Mononuclear cell (primary cell): ENCODE data around the gene JRKL. TPM values are rescaled to one million over a fixed set of nuclear protein-coding genes. Genes with fewer than 3 reads are reported as not detected.

ENCODE experiments used
- H3K27me3 ChIP-seq: 2 replicates; pipeline ENCODE4 v1.6.0; 2011; ENCODE audit warnings: low read length, control low read depth; ENCODE audit not compliant: insufficient read depth
- H3K4me1 ChIP-seq: 2 replicates; pipeline ENCODE4 v1.5.1; 2011; ENCODE audit warnings: mild to moderate bottlenecking, low read length, control low read depth; ENCODE audit not compliant: insufficient read depth
- H3K4me3 ChIP-seq: 2 replicates; pipeline ENCODE4 v1.5.1; 2011; ENCODE audit warnings: mild to moderate bottlenecking, low read length, moderate library complexity
- H3K9me3 ChIP-seq: 2 replicates; pipeline ENCODE4 v1.5.1; 2011; ENCODE audit warnings: low read depth, mild to moderate bottlenecking, control low read depth, low read length
- total RNA-seq: library from RNA; depleted of rRNA; stranded (reverse); fragments of >200 nt; gene quantifications from one replicate; pipeline ENCODE4 v1.2.3, GENCODE V29; 2012

The JRKL gene
- 3.4 TPM for total RNA-seq

GRCh38 chr11:96389720-96390487 is at the start of gene JRKL, which contains the start of gene CCDC82:
JRKL (plus strand) TSS chr11:96390013; CDS start chr11:96390650, 637 bp downstream.
CCDC82 (minus strand) TSS chr11:96389912; CDS start chr11:96384747, 5,165 bp downstream.
- no peaks in the 10 kb centered on the region for H3K27me3 ChIP-seq
- H3K4me3 ChIP-seq: peak within 1 kb of the TSS; percentile 81
- H3K9me3 ChIP-seq: no peaks in the 10 kb centered on the region
- peaks cover 18% of the 10 kb centered on the region for H3K4me1 ChIP-seq

DNA sequence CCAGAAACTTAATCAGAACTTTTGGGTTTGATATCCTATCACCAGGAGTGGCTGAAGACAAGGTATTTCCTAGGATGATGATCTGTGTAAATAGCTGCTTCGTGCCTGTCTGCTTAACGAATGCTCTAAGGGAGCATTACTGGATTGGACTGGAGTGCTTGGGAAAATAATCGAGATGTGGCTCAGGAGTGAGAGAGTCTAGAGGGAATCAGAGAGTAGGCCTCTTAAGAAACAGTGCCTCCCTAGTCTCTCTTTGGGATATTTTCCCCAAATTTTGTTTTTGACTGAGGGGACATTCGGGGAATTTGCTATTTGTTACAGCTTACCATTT is 49.3 kb upstream of the JRKL start:
- H3K27me3 ChIP-seq: no peaks in the 10 kb centered on the region
- H3K4me3 ChIP-seq: peak overlapping the region; percentile 99
- no peaks in the 10 kb centered on the region for H3K9me3 ChIP-seq
- peaks cover 53% of the 10 kb centered on the region for H3K4me1 ChIP-seq

GRCh38 chr11:96341211-96342013 is 48.4 kb upstream of the JRKL start:
- Histone ChIP-seq H3K9me3 (no peaks in the 10 kb centered on the region), H3K4me1 (peaks cover 50% of the 10 kb centered on the region), H3K27me3 (no peaks in the 10 kb centered on the region), H3K4me3 (peak overlapping the region; percentile 99)

DNA sequence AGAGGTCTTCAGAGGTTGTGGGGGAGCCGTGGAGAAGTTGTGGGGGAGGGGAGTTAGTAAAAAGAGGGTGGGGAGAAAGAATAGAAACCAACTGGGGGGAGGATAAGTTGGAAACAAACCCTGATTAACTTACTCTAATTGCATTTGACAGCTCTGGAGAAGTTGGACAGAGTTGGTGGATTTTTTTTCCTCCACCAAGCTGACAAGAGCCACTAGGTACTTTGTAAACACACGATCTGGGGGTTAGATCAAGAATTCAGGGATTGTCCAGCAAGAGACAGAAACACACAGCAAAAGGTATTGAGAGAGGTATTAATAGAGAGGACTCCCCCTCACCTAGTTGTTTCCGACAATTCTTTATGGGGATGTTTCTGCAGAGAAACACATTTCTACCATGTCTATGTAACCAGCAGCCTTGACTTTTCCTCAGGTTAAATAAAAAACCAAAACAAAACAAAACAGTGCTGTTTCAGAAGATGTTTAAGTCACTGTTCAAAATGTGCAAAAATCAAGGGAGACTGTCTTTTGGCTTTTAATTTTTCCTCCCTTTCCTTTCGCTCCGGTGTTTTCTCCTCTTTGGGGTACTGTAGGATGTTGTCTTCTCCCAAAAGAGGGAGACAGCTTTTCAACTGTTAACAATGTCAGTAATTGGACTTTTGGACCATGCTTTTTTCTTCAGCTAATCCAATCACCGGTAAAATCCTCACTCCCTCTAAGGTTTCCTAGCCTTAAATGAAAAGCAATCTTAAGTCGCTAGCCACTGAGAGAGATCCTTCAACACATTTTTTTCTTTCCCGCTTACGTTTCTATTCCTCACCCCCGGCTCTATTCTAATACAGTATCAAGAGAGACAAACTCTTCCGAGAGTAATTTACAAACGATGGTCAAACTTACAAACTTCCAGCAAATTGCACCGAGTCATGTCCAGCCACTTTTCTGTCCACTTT is 47.5 kb upstream of the JRKL start:
- Histone ChIP-seq H3K4me1 (peaks cover 48% of the 10 kb centered on the region), H3K9me3 (no peaks in the 10 kb centered on the region), H3K27me3 (no peaks in the 10 kb centered on the region), H3K4me3 (peak overlapping the region; percentile 99)

DNA sequence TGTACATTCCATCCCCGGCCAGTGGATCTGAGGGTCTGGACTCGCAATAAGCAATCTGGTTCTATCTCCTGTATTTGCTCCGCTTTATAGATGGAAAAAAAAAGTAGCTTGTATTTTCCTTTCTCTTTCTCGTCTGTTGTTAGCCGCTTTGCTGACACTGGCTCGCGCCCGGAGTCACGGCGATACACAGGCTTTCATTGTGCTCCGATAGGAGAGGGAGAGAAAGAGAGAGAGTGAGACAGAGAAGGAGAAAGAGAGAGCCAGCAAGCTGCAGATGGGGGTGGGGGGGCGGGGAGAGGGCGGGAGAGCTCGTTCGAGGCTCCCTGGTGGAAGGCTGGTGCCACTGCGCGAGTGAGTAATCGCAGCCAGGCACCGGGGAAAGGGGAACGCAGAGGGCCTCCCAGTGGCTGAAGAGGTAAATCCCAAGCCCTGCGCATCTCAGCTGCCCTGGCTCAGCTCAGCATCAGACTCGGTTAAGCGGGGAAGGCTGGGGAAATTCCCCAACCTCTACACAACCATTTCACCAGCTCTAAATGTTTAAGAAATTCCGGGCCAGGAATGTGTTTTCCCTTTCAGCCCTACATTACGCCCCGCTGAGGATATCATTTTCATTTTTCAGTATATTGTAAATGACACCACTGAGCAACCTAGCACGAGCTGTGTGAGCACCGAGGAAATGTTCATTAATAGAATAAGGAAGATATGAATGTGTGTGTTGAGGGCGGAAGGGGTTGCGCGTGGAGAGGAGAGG is 46.7 kb upstream of the JRKL start, which contains the start of gene MAML2:
Gene MAML2 (minus strand): TSS at position 235 of the 751 bp plus-strand sequence. CDS start 1,300 bp downstream, outside the sequence.
- H3K4me3 ChIP-seq: peak within 1 kb of the TSS; percentile 99
- H3K4me1 ChIP-seq: peaks cover 40% of the 10 kb centered on the region
- no peaks in the 10 kb centered on the region for H3K9me3 ChIP-seq
- H3K27me3 ChIP-seq: no peaks in the 10 kb centered on the region

- H3K27me3 ChIP-seq: no peaks in the 10 kb centered on the region
- H3K9me3 ChIP-seq: no peaks in the 10 kb centered on the region
- H3K4me1 ChIP-seq: no peaks in the 10 kb centered on the region
- no peak overlapping the region for H3K4me3 ChIP-seq
Measured at GRCh38 chr11:96356848-96357247, 33.0 kb upstream of the JRKL start.

- H3K9me3 ChIP-seq: no peaks in the 10 kb centered on the region
- no peaks in the 10 kb centered on the region for H3K27me3 ChIP-seq
- H3K4me1 ChIP-seq: no peaks in the 10 kb centered on the region
- no peak overlapping the region for H3K4me3 ChIP-seq
Measured at GRCh38 chr11:96357794-96358193, 32.0 kb upstream of the JRKL start.

DNA sequence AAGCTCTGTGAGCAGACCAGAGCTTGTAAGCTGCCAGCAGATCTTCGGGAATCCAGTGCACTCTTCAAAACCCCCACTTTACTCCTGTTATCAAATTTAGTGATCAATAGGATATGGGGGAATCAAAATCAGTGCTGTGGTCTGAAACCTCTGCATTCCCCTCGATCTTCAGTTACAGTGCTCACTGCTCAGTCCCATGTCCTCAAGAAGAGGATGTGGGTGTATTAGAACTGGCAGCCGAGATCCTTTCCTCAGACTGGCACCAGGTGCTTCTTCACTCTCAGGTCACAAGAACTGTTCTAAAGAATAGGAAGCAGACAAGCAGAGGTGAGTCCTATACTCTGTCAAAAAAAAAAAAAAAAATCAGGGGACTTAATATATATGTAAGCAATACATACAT is 31.5 kb upstream of the JRKL start:
- Histone ChIP-seq H3K4me3 (no peak overlapping the region), H3K27me3 (no peaks in the 10 kb centered on the region), H3K9me3 (no peaks in the 10 kb centered on the region), H3K4me1 (no peaks in the 10 kb centered on the region)

GRCh38 chr11:96361778-96362177 is 28.0 kb upstream of the JRKL start:
- Histone ChIP-seq H3K4me3 (no peak overlapping the region), H3K9me3 (no peaks in the 10 kb centered on the region), H3K4me1 (no peaks in the 10 kb centered on the region), H3K27me3 (no peaks in the 10 kb centered on the region)

DNA sequence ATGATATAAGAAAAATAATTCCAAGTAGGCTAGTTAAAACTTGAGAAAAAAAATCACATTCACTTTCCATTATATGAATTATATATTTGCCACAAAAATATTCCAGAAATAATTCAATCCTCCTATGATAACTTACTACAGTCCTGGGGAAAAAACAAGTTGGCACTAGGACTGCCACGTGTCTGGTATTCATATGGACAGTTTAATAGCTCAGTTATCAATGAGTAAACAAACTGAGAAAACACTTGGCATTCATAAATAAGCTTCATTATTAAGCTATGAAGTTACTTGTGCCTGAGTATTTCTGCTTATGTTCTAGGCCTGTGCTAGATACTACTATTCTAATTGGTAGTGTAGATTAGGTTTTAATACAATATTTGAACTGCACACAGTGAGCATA is 24.3 kb upstream of the JRKL start:
- Histone ChIP-seq H3K4me3 (no peak overlapping the region), H3K9me3 (no peaks in the 10 kb centered on the region), H3K4me1 (peaks cover 6% of the 10 kb centered on the region), H3K27me3 (no peaks in the 10 kb centered on the region)

- H3K4me1 ChIP-seq: peaks cover 6% of the 10 kb centered on the region
- no peaks in the 10 kb centered on the region for H3K9me3 ChIP-seq
- H3K4me3 ChIP-seq: no peak overlapping the region
- H3K27me3 ChIP-seq: no peaks in the 10 kb centered on the region
Measured at GRCh38 chr11:96366024-96366423, 23.8 kb upstream of the JRKL start.

DNA sequence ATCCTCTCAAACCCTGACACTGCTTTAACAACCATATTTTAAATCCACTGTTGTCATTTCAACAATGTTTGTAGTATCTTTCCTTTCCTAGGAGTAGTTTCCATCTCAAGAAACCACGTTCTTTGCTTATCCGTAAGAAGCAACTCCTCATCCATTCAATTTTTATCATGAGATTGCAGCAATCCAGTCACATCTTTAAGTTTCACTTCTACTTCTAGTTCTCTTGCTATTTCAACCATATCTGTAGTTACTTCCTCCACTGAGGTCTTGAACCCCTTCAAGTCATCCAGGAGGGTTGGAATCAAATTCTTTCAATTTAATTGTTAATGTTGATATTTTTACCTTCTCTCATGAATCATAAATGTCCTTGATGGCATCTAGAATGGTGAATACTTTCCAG is 22.5 kb upstream of the JRKL start:
- Histone ChIP-seq H3K4me3 (no peak overlapping the region), H3K27me3 (no peaks in the 10 kb centered on the region), H3K9me3 (no peaks in the 10 kb centered on the region), H3K4me1 (peaks cover 6% of the 10 kb centered on the region)

DNA sequence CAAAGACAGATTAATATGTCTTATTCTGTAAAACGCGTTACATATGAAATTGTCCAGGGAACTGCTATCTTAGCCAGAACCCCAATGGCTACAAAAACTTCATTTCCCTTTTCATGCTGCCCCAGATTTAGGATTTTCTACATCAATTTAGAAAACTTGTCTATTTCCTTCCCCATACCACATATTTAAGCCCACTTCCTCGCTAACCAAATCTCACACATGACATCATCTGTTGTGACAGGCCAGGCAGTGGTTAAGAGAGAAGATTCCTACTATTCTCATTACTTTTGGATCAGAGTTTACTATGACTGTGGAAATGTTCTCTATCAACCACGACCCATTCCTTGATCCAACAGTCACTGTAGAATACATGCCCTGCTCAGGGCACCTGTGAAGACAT is 16.0 kb upstream of the JRKL start:
- Histone ChIP-seq H3K4me1 (no peaks in the 10 kb centered on the region), H3K27me3 (no peaks in the 10 kb centered on the region), H3K9me3 (no peaks in the 10 kb centered on the region), H3K4me3 (no peak overlapping the region)

GRCh38 chr11:96376796-96377195 is 13.0 kb upstream of the JRKL start:
- Histone ChIP-seq H3K4me3 (no peak overlapping the region), H3K27me3 (no peaks in the 10 kb centered on the region), H3K4me1 (no peaks in the 10 kb centered on the region), H3K9me3 (no peaks in the 10 kb centered on the region)
